Stimulated activated effector memory CD8-positive, alpha-beta T cell treated with anti-CD3 and anti-CD28 coated beads, Interleukin-12 subunit alpha, Interleukin-12 subunit beta, amount 100 ng/mL, for 72 hours (primary cell): Measurements from ENCODE around the gene KRTAP10-6.

Source experiments
- ATAC-seq: fragments of 150-1000 bp; cut with Tn5 transposase; 2 replicates; pipeline ENCODE4 v1.10.0; 2021
- DNase-seq, 2 donors: peaks; one replicate each; pipeline ENCODE4 v3.0.0; 2021 to 2022; ENCODE audit warnings: low spot score in 2 of 2
- H3K27ac Mint-ChIP-seq: one replicate; pipeline ENCODE4 v1.8.0; 2022; ENCODE audit warnings: mild to moderate bottlenecking, mixed read lengths
- H3K36me3 Mint-ChIP-seq: one replicate; pipeline ENCODE4 v1.8.0; 2022; ENCODE audit warnings: mild to moderate bottlenecking, mixed read lengths
- H3K4me1 Mint-ChIP-seq: one replicate; pipeline ENCODE4 v1.8.0; 2022; ENCODE audit warnings: mixed read lengths
- H3K4me3 Mint-ChIP-seq: one replicate; pipeline ENCODE4 v1.8.0; 2022; ENCODE audit warnings: mild to moderate bottlenecking, mixed read lengths
- H3K9me3 Mint-ChIP-seq: one replicate; pipeline ENCODE4 v1.8.0; 2022; ENCODE audit warnings: mixed read lengths

Gene KRTAP10-6

GRCh38 chr21:44549525-44550211 is 42.6 kb downstream of the KRTAP10-6 start:
- H3K9me3 Mint-ChIP-seq: peaks cover 17% of the 10 kb centered on the region
- H3K4me1 Mint-ChIP-seq: peaks cover 16% of the 10 kb centered on the region
- no peaks in the 10 kb centered on the region for H3K36me3 Mint-ChIP-seq
- peak in 1 of 2 donors; percentile 42 for DNase-seq
- no peak for ATAC-seq
- H3K27ac Mint-ChIP-seq: no peak overlapping the region
- no peak overlapping the region for H3K4me3 Mint-ChIP-seq

- peak overlapping the region; percentile 94 for H3K27ac Mint-ChIP-seq
- no peaks in the 10 kb centered on the region for H3K36me3 Mint-ChIP-seq
- peaks cover 17% of the 10 kb centered on the region for H3K9me3 Mint-ChIP-seq
- DNase-seq (no peak), ATAC-seq (no peak)
- peaks cover 16% of the 10 kb centered on the region for H3K4me1 Mint-ChIP-seq
- no peak overlapping the region for H3K4me3 Mint-ChIP-seq
These were observed 43.4 kb downstream of the KRTAP10-6 start for GRCh38 chr21:44548922-44549321.

- peaks cover 17% of the 10 kb centered on the region for H3K9me3 Mint-ChIP-seq
- H3K4me3 Mint-ChIP-seq: no peak overlapping the region
- ATAC-seq (no peak), DNase-seq (no peak)
- H3K27ac Mint-ChIP-seq: peak overlapping the region; percentile 94
- peaks cover 16% of the 10 kb centered on the region for H3K4me1 Mint-ChIP-seq
- H3K36me3 Mint-ChIP-seq: no peaks in the 10 kb centered on the region
These were observed 43.9 kb downstream of the KRTAP10-6 start for GRCh38 chr21:44548381-44548780.

DNA sequence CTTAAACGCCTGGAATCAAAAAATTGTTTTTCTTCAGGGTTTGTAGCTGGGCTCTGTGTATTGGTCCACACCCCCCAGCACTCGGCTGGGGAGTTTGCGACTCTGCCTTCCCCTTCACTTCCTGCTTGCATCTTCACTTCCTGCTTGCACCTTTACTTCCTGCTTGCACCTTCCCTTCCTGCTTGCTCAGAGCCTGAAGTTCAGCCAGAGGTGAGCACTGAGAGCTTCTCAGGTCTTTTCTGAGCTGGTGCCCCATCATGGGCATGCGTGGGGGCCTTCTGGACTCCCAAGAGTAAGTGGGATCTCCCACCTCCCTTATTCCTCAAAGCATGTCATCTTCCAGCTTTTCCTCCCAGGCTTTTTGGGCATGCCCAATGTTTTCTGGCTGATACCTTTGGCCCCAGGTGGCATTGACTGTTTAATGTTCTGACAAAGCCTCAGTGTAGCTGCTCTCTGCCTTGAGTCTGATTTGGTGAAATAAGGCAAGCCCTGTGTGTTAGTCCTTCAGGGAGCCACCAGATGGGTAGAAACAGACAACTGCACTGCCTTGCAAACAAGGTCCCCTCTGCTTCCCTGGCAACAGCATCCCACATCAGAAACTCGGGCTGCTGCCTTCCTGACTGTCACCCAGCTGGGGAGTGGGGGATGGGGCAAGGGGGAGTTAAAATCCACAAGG is 44.5 kb downstream of the KRTAP10-6 start:
- Mint-ChIP-seq H3K36me3 (no peaks in the 10 kb centered on the region), H3K9me3 (peaks cover 17% of the 10 kb centered on the region), H3K4me1 (peaks cover 16% of the 10 kb centered on the region), H3K4me3 (peak overlapping the region; percentile 51), H3K27ac (peak overlapping the region; percentile 94)
- DNase-seq: peak in 1 of 2 donors; percentile 48
- peak; percentile 48 for ATAC-seq

DNA sequence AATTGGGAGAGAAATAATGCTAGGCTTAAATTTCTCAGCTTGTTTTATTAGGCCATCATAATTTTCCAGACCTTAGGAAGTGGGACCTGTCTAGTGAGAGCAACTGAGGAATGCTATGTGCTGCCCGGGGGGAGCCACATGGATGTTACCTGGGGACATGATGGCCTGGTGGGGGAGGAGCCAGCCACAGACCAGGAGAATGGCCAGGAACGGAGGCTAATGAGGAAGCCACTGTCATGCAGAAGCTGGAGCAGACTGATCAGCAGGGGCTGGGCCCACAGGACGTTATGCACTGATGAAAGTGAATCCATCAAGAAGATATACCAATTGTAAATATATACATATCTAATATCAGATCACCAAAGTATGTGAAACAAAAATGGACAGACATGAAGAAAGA is 47.7 kb downstream of the KRTAP10-6 start:
- Mint-ChIP-seq H3K9me3 (peaks cover 17% of the 10 kb centered on the region), H3K27ac (no peak overlapping the region), H3K36me3 (no peaks in the 10 kb centered on the region), H3K4me1 (peaks cover 16% of the 10 kb centered on the region), H3K4me3 (no peak overlapping the region)
- no peak for ATAC-seq
- no peak for DNase-seq

DNA sequence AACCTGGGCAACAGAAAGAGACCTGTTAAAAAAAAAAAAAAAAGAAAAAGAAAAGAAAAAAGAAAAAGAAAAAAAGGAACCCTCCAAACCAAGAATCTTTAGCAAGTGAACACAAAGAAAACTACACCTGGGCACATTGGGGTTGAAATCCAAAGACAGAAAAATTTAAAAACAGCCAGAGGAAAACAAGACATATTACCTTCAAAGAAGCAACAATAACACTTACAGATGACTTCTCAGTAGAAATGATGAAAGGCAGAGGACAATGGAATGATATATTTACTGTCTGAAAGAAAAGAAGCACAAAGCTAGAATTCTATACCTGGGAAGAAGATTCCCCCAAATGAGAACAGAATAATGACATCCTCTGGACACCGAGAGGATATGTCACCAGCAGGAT is 49.6 kb downstream of the KRTAP10-6 start:
- Mint-ChIP-seq H3K9me3 (peaks cover 16% of the 10 kb centered on the region), H3K4me3 (no peak overlapping the region), H3K4me1 (peaks cover 8% of the 10 kb centered on the region), H3K27ac (no peak overlapping the region), H3K36me3 (no peaks in the 10 kb centered on the region)
- DNase-seq (no peak), ATAC-seq (no peak)
